Kidney epithelial cell (primary cell): ENCODE data around the gene ASAP2. TPM values are rescaled to one million over a fixed set of nuclear protein-coding genes. Genes with fewer than 3 reads are reported as not detected.

ENCODE experiments used
- DNase-seq: peaks from one replicate; pipeline ENCODE4 v3.0.0-alpha.2; 2010; ENCODE audit warnings: low read depth
- H3K27me3 ChIP-seq: 2 replicates; pipeline ENCODE4 v1.6.0; 2011; ENCODE audit warnings: low read length; ENCODE audit not compliant: control insufficient read depth, insufficient read depth
- H3K36me3 ChIP-seq: 2 replicates; pipeline ENCODE4 v1.5.1; 2011; ENCODE audit warnings: low read length; ENCODE audit not compliant: control insufficient read depth, insufficient read depth
- H3K4me3 ChIP-seq: 2 replicates; pipeline ENCODE4 v1.5.1; 2011; ENCODE audit warnings: low read depth, mild to moderate bottlenecking, control low read depth, low read length
- total RNA-seq: library from RNA; depleted of rRNA; stranded (reverse); fragments of >200 nt; gene quantifications from 2 replicates; pipeline ENCODE4 v1.2.3, GENCODE V29; 2015
- TF ChIP-seq, protein P1 (sequence below): IDR thresholded peaks from 2 replicates; pipeline ENCODE4 v1.5.1; 2011; ENCODE audit warnings: mild to moderate bottlenecking, moderate library complexity, low read length, control low read depth, inconsistent platforms; ENCODE audit not compliant: insufficient read depth, poor library complexity, severe bottlenecking

Gene ASAP2
- total RNA-seq, 1 donor from 2014 or later: 42.2 TPM

DNA sequence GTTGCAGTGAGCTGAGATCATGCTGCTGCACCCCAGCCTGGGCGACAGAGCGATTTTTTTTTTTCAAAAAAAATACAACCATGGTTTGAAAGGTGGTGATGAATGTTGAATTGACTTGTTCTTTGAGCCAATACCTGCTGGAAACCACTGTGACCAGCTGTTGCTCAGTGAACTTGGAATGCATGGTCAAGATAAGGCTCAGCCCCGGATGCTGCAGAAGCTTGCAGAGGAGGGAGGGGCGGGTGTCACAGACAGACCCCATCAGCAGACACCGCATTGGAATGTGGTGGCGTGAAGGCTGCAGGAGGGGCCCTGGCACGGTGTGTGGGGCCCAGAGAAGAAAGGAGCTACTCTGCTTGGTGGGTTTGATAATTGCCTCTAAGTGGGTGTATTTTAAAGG is 125.1 kb downstream of the ASAP2 start:
- H3K27me3 ChIP-seq: no peaks in the 10 kb centered on the region

DNA sequence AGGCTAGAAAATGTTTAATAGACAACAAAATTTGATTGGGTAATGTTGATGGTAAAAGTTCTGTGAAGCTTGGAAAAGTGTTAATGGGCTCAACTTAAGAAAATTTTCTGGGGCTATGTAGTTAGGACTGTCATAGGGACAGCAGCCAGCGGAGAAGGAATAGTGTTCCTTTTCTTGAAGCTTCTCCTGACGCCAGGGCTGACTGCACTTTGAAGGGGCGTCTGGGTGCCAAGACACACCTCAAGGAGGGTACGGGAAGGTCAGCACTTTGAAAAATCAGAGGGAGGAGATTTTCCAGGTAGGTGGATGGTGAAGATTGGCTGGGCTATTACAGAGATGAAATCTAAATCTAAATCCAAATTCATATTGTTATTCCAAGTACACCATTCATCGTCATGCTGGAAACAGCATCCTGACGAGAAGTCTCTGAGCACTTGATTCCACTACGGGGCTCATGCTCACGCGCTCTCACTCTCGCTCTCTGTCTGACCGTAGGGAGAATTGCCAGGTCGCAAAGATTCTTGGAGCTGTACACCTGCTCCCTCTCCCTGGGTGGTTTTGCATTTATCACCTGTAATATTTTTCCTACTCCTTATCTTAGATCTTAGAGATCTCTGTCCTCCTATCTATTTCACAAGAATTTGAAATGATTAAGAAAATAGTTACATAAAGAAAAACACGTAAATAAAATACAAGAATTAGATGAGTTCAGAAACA is 125.7 kb downstream of the ASAP2 start:
- TF ChIP-seq, protein P1, sequence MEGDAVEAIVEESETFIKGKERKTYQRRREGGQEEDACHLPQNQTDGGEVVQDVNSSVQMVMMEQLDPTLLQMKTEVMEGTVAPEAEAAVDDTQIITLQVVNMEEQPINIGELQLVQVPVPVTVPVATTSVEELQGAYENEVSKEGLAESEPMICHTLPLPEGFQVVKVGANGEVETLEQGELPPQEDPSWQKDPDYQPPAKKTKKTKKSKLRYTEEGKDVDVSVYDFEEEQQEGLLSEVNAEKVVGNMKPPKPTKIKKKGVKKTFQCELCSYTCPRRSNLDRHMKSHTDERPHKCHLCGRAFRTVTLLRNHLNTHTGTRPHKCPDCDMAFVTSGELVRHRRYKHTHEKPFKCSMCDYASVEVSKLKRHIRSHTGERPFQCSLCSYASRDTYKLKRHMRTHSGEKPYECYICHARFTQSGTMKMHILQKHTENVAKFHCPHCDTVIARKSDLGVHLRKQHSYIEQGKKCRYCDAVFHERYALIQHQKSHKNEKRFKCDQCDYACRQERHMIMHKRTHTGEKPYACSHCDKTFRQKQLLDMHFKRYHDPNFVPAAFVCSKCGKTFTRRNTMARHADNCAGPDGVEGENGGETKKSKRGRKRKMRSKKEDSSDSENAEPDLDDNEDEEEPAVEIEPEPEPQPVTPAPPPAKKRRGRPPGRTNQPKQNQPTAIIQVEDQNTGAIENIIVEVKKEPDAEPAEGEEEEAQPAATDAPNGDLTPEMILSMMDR: no peak
- Histone ChIP-seq H3K36me3 (peaks cover 2% of the 10 kb centered on the region), H3K4me3 (no peak overlapping the region), H3K27me3 (no peaks in the 10 kb centered on the region)
- DNase-seq: no peak

More for the DNA sequence above, 125.1 kb downstream of the ASAP2 start:
- TF ChIP-seq, protein P1: no peak
- Histone ChIP-seq H3K4me3 (no peak overlapping the region), H3K36me3 (peaks cover 2% of the 10 kb centered on the region)
- DNase-seq: no peak

DNA sequence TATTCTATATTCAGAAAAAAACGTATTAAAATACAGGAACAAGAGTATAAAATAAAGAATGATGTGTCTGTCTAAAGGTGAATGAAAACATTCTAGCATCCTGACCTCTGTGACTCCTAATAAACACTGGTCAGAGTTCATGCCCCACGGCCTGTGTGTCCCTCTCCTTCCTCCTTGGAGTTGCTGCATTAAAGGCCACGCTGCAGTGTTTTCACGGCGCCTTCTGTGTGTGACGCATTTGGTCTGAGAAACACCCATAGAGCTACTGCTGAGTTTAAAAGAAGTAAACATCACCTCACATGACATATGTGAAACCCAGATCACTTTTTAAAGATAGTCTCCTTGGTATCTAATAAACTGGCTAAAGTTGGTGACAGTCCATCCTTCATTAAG is 126.2 kb downstream of the ASAP2 start:
- TF ChIP-seq, protein P1: no peak
- no peak overlapping the region for H3K4me3 ChIP-seq
- peaks cover 2% of the 10 kb centered on the region for H3K36me3 ChIP-seq
- no peaks in the 10 kb centered on the region for H3K27me3 ChIP-seq
- DNase-seq: no peak

DNA sequence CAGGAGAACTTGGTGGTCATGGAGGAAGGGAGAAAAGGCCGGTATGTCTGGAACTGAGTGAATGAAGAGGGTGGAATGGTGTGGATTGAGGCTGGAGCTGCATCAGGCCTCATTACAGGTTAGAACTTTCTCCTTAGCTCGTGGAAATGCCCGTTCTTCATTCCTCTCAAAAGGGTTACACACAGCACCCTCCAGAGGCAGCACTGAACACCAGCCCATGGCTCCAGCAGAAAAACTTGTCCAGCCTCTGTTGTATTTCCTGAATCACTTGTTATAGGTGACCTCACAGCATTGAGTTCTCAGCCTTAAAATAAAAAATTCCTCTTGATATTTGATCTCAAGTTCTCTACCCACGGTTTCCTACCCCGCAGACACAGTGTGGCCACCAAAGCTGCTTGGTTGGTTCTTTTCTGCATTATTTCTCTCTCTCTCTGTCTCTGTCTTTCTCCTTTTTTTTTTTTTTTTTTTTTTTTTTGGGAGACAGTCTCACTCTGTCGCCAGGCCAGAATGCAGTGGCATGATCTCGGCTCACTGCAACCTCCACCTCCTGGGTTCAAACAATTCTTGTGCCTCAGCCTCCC is 127.1 kb downstream of the ASAP2 start:
- TF ChIP-seq, protein P1: peak; percentile 87

DNA sequence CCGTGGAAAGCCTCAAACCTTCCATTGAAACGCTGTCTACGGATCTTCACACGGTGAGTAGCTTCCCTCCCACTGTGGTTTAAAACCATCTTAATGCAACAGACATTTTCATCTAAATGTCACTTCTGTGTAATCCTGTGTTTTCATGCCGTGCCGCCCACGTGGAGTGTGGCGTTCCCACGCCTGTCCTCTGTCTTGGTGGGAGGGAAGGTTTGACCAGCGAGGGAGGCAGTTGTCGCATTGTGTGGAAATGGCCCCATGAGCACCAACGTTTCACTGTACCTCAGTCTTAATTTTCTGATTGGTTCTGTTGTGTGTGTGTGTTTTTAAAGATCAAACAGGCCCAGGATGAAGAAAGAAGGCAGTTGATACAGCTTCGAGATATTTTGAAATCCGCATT is 128.1 kb downstream of the ASAP2 start:
- no peak overlapping the region for H3K4me3 ChIP-seq
- no peak for DNase-seq
- H3K36me3 ChIP-seq: no peaks in the 10 kb centered on the region
- no peaks in the 10 kb centered on the region for H3K27me3 ChIP-seq
- TF ChIP-seq, protein P1: no peak

More for the DNA sequence above, 127.1 kb downstream of the ASAP2 start:
- peak; percentile 62 for DNase-seq
- peaks cover 2% of the 10 kb centered on the region for H3K36me3 ChIP-seq
- H3K4me3 ChIP-seq: no peak overlapping the region
- H3K27me3 ChIP-seq: no peaks in the 10 kb centered on the region
